ENCODE measurements around the gene CDX2. TPM values are rescaled to one million over a fixed set of nuclear protein-coding genes. Genes with fewer than 3 reads are reported as not detected.

The CDX2 gene
- total and polyA plus RNA-seq, 10 of the 15 experiments (the other 5 are each of a cell fraction or from before 2014, with no cell fraction given), result 0.15 TPM; not detected in 9

DNA sequence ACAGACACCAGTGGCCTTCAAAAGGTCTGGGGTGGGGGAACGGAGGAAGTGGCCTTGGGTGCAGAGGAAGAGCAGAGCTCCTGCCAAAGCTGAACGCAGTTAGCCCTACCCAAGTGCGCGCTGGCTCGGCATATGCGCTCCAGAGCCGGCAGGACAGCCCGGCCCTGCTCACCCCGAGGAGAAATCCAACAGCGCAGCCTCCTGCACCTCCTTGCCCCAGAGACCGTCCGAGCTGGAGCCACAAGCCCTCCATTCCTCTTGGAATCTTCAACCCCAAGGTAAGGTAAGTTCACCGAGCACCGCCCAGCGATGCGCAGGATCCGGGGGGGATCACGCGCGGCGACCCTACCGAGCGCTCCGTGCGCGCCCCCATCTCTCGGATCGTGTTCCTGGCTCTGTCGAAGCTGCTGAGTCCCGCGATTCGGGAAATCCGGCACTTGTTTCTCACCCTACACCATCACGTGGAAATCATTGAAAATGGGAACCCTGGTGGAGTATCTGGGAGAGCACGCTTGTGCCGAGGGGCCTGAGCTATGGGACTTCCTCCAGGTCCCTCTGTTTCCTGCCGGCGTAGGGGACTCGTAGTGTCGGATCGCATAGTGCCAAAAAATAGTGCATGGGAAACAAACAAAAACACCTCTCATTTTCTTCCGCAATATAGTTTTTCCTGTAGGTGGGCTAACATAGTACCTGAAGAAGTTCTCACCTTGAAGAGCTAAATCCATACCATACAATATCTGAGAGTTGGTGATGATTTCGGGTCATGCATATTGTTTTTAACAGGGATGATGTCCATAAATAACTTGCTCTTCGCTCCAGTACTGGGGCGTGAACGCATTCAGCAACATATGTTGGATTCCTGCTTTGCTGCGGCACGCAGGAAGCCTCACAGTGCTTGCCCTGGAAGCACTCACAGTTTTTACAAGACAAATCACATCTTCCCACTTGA lies 40.0 kb downstream of the CDX2 start (continued):
- no peak for TF ChIP-seq SPI1 (IDR thresholded peaks at IDR 0.05; ENCODE audit: borderline replicate concordance, insufficient read depth, low read depth, low read length)

DNA sequence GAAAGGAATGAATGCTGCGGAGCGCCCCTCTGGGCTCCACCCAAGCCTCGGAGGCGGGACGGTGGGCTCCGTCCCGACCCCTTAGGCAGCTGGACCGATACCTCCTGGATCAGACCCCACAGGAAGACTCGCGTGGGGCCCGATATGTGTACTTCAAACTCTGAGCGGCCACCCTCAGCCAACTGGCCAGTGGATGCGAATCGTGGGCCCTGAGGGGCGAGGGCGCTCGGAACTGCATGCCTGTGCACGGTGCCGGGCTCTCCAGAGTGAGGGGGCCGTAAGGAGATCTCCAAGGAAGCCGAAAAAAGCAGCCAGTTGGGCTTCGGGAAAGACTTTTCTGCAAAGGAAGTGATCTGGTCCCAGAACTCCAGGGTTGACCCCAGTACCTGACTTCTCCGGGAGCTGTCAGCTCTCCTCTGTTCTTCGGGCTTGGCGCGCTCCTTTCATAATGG lies 40.7 kb downstream of the CDX2 start:
- H3K4me3 ChIP-seq, result no peak overlapping the region
- DNase-seq (ENCODE audit: low read depth, low spot score), result no peak
- no peaks in the 10 kb centered on the region for H3K79me2 ChIP-seq (ENCODE audit: control insufficient read depth, insufficient read depth, low read length)
- ChIA-PET CTCF (interaction anchor here (1.5 kb wide), 1 partner anchor 25 kb away, joined by 4 read pairs; no protein-coding TSS in a partner anchor), POLR2A (no interaction called here), SMC1A (ENCODE audit: uncharacterized antibody, unreplicated experiment) (no interaction called here), RAD21 (ENCODE audit: unreplicated experiment) (interaction anchor here (1.6 kb wide), 1 partner anchor 12 kb away, joined by 3 read pairs; no protein-coding TSS in a partner anchor)
- in situ Hi-C loops (cut with MboI) (no loop called here), intact Hi-C loops (cut with micrococcal nuclease; ENCODE audit: unreplicated experiment) (no loop called here)
- WGBS (ENCODE audit: insufficient coverage, insufficient replicate concordance, low lambda C conversion rate, missing lambda C conversion rate), result 42% methylated on average over 21 of the region's 26 CpGs
- H3K9ac ChIP-seq (ENCODE audit: control insufficient read depth, insufficient read depth, low read length), result no peak overlapping the region
- BruUV-seq (replicated peaks), result no TSS peak
- FAIRE-seq, result no peak
- no peaks in the 10 kb centered on the region for H4K20me1 ChIP-seq (ENCODE audit: control insufficient read depth, insufficient read depth)
- H3K36me3 ChIP-seq (ENCODE audit: control insufficient read depth in 2 of 2, insufficient read depth in 2 of 2, low read length in 1 of 2), result no peaks in the 10 kb centered on the region
- H2AFZ ChIP-seq (ENCODE audit: control insufficient read depth, low read depth, low read length), result no peak overlapping the region
- H3K4me2 ChIP-seq (ENCODE audit: control insufficient read depth, insufficient read depth), result no peak overlapping the region
- peaks cover 21 to 37% of the 10 kb centered on the region in 2 experiments for H3K27me3 ChIP-seq (replicated peaks in 1 of 2; ENCODE audit: control insufficient read depth in 2 of 2, insufficient read depth in 2 of 2, low read length in 1 of 2)
- no peaks in the 10 kb centered on the region; the same call in 2 of the 3 replicates for H3K9me3 ChIP-seq (replicated peaks; ENCODE audit: control insufficient read depth, insufficient read depth, low read length)
- no peak for ATAC-seq
- H3K4me1 ChIP-seq (ENCODE audit: control insufficient read depth, insufficient read depth, low read length), result no peaks in the 10 kb centered on the region
- TF ChIP-seq ZNF622 (IDR thresholded peaks at IDR 0.05) (no peak), SP1 (IDR thresholded peaks at IDR 0.05; ENCODE audit: low read depth, low read length) (no peak), GABPA (IDR thresholded peaks at IDR 0.05; ENCODE audit: low read depth) (no peak), TBL1XR1 (IDR thresholded peaks at IDR 0.05; ENCODE audit: low read depth, low read length) (no peak), RUNX3 (IDR thresholded peaks at IDR 0.05; ENCODE audit: low read length) (no peak)
- H3K27ac ChIP-seq (ENCODE audit: control insufficient read depth, insufficient read depth), result no peak overlapping the region

Measured in GM12878 (cell line).